HUES48 (cell line): ENCODE data around the gene CYTH2.
"Not testable (repeated sequence)": the region's sequence is repeated elsewhere in the genome, so short reads cannot be mapped to it uniquely, and the experiment has no call there.

ENCODE experiments used
- H3K27ac ChIP-seq: one replicate; pipeline ENCODE4 v1.7.0; 2013; ENCODE audit warnings: low read depth, low read length, inconsistent platforms
- H3K27me3 ChIP-seq: 2 replicates; pipeline ENCODE4 v1.6.1; 2013; ENCODE audit warnings: mild to moderate bottlenecking, low read length; ENCODE audit not compliant: control insufficient read depth, insufficient read depth
- H3K36me3 ChIP-seq: 2 replicates; pipeline ENCODE4 v1.6.1; 2013; ENCODE audit warnings: low read length; ENCODE audit not compliant: control insufficient read depth, insufficient read depth
- H3K4me1 ChIP-seq: 2 replicates; pipeline ENCODE4 v1.6.1; 2013; ENCODE audit warnings: mild to moderate bottlenecking, low read length; ENCODE audit not compliant: control insufficient read depth, insufficient read depth
- H3K4me3 ChIP-seq: 2 replicates; pipeline ENCODE4 v1.5.1; 2013; ENCODE audit warnings: mild to moderate bottlenecking, low read depth, low read length
- H3K9ac ChIP-seq: 2 replicates; pipeline ENCODE4 v1.6.1; 2013; ENCODE audit warnings: mild to moderate bottlenecking, low read depth, low read length, moderate library complexity
- H3K9me3 ChIP-seq: 2 replicates; pipeline ENCODE4 v1.6.1; 2013; ENCODE audit warnings: low read length; ENCODE audit not compliant: control insufficient read depth, insufficient read depth

Gene CYTH2

DNA sequence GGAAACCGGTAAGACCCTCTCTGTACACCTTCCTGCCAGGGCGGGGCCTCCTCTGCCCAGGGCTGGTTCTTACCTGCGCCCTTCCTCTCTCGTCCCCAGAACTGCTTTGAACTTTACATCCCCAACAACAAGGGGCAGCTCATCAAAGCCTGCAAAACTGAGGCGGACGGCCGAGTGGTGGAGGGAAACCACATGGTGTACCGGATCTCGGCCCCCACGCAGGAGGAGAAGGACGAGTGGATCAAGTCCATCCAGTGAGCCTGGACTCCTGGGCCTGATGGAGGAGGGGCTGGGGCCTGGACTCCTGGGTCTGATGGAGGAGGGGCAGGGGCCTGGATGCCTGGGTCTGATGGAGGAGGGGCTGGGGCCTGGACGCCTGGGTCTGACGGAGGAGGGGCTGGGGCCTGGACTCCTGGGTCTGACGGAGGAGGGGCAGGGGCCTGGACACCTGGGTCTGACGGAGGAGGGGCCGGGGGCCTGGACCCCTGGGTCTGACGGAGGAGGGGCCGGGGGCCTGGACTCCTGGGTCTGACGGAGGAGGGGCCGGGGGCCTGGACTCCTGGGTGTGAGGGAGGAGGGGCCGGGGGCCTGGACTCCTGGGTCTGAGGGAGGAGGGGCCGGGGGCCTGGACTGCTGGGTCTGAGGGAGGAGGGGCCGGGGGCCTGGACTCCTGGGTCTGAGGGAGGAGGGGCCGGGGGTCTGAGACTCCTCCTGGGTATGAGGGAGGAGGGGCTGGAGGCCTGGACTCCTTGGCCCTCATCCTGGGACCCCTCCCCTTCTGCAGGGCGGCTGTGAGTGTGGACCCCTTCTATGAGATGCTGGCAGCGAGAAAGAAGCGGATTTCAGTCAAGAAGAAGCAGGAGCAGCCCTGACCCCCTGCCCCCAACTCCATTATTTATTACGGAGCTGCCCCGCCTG is 9.4 kb downstream of the CYTH2 start:
- Histone ChIP-seq H3K36me3 (peaks cover 41% of the 10 kb centered on the region), H3K27ac (no peak overlapping the region), H3K9ac (no peak overlapping the region), H3K27me3 (no peaks in the 10 kb centered on the region), H3K9me3 (no peaks in the 10 kb centered on the region), H3K4me3 (no peak overlapping the region), H3K4me1 (peaks cover 5% of the 10 kb centered on the region; the same call in 1 of the 2 replicates)

DNA sequence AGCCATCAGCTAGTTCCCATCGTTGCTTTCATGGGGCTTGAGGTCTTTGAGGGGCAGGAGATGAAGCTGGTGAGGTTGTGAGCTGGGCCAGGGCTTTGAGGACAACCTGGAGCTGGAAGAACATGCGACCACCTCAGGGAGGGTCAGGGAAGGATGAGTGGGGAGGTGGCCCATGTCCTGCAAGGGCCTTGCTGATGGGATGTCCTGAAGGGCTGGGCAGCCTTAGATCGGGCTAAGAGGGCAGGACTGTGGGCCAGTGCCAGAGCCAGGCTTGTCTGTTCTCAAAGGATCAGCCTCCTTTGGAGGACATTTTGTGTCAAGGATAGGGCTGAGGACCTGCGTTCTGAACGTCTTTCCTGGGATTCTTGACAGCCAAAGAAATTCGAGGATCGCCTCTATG is 10.5 kb downstream of the CYTH2 start:
- H3K27me3 ChIP-seq: no peaks in the 10 kb centered on the region
- no peak overlapping the region for H3K4me3 ChIP-seq
- H3K27ac ChIP-seq: no peak overlapping the region
- no peak overlapping the region for H3K9ac ChIP-seq
- H3K4me1 ChIP-seq: peaks cover 5% of the 10 kb centered on the region; the same call in 1 of the 2 replicates
- H3K9me3 ChIP-seq: no peaks in the 10 kb centered on the region
- H3K36me3 ChIP-seq: peaks cover 30% of the 10 kb centered on the region

DNA sequence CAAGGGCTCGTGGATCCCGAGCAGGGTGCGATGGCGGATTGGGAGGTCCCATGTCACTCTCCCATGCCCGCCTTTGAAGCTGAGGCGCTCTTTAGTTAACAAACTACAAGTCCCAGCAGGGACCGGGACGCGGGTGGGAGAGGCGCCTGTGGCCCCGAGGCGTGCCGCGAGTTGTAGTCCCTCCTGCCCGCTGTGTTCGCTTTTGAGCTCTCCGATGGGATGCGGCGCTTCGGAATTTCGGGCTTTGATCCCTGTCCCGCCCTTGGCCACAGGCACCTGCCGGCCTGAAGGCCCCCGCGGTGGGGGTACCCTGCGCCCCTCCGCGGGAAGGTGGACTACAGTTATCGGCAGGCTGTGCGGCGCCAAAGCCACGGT is 11.0 kb downstream of the CYTH2 start:
- peaks cover 5% of the 10 kb centered on the region; the same call in 1 of the 2 replicates for H3K4me1 ChIP-seq
- peak overlapping the region; percentile 68 for H3K4me3 ChIP-seq
- H3K36me3 ChIP-seq: peaks cover 25% of the 10 kb centered on the region
- peak overlapping the region; percentile 67 for H3K9ac ChIP-seq
- H3K27me3 ChIP-seq: no peaks in the 10 kb centered on the region
- no peaks in the 10 kb centered on the region for H3K9me3 ChIP-seq
- no peak overlapping the region for H3K27ac ChIP-seq

DNA sequence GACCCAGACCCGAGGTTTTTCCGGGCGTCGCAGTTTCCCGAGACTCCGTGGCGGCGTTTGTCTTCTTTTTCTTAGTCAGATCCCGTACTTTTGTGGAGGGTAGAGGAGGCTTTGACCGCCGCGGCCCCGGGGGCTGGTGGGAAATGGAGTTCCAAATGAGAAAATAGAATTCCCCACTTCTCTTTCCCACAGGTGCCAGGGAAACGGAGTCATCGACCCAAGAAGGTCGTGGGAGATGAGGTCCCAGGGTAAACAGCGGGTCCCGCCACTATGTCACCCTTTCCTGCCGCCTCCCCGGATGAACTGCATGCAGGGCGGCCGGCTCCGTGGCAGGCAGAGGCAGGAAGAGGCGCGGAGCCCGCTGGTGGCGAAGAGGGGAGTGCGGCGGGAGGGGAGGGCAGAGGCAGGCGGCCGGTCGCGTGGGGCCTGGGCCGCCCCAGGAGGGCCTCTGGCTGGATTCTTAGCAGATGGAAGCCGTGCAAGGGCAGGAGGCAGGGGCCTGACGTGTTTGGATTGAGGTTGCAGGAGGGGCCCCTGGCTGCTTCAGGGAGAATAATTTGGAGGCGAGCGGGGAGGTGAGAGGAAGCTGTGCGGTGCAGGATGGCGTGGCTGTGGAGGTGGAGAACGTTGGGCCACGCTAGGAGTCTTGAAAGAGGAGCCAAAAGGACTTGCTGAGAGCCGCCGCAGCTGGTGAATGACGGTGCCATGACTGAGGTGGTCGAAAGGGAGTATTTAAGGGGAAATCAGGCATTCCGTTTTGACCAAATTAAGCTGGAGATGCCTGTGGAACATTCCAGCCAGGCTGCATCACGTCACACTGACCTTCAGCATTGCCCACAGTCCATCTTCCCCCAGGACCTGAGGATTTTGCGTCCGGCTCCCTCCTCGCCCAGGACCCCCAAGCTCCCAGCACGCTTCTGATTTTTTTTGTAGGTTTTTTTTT is 11.7 kb downstream of the CYTH2 start:
- Histone ChIP-seq H3K4me3 (peak overlapping the region; percentile 68), H3K4me1 (peaks cover 5% of the 10 kb centered on the region; the same call in 1 of the 2 replicates), H3K27ac (no peak overlapping the region), H3K27me3 (no peaks in the 10 kb centered on the region), H3K9ac (peak overlapping the region; percentile 67), H3K9me3 (no peaks in the 10 kb centered on the region), H3K36me3 (peaks cover 19% of the 10 kb centered on the region)

DNA sequence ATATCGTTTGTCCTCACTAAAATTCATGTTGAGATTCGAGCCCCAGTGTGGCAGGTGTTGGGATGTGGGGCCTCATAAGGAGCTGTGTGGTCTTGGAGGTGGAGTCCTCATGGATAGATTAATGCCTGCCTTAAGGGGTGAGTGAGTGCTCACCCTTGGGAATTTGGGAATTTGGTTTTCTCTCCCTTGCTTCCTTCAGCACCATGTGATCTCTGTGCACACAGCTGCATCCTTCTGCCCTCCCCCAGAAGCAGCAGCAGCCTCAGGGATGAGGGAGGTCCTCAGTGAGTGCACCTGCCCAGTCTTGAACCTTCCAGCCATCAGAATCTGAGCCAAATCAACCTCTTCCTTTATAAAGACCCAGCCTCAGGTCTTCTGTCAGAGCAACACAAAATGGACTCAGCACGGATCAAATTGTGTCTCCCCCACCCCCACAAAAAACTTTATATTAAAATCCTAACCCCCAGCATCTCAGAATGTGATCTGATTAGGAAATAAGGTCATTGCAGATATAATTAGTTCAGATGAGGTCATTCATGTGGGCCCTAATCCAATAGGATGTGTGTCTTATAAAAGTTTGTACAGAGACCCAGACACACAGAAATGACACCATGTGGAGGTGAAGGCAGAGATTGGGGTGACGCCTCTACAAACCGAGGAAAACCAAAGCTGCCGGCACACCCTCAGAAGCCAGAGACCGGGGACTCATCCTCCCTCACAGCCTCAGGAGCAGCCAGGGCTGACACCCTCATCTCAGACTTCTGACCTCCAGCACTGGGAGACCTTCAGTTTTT is 12.9 kb downstream of the CYTH2 start:
- no peaks in the 10 kb centered on the region for H3K27me3 ChIP-seq
- peaks cover 5% of the 10 kb centered on the region; the same call in 1 of the 2 replicates for H3K4me1 ChIP-seq
- H3K27ac ChIP-seq: no peak overlapping the region
- H3K9me3 ChIP-seq: no peaks in the 10 kb centered on the region
- H3K4me3 ChIP-seq: no peak overlapping the region
- no peak overlapping the region for H3K9ac ChIP-seq
- peaks cover 10% of the 10 kb centered on the region for H3K36me3 ChIP-seq

DNA sequence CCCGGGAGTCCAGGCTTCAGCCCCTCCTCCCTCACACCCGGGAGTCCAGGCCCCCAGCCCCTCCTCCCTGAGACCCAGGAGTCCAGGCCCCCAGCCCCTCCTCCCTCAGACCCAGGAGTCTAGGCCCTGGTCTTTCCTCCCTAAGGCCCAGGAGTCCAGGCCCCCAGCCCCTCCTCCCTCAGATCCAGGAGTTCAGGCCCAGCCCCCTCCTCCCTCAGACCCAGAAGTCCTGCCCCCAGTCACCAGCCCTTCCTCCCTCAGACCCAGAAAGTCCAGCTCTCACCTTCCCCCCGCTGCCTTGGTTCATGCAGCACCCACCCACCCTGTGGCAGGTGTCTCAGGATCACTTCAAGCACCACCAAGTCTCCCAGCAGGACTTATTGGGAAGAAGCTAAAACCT is 14.1 kb downstream of the CYTH2 start:
- Histone ChIP-seq H3K27ac (no peak overlapping the region), H3K9ac (no peak overlapping the region), H3K4me3 (no peak overlapping the region), H3K27me3 (no peaks in the 10 kb centered on the region), H3K36me3 (peaks cover 8% of the 10 kb centered on the region), H3K9me3 (no peaks in the 10 kb centered on the region), H3K4me1 (peaks cover 5% of the 10 kb centered on the region; the same call in 1 of the 2 replicates)

DNA sequence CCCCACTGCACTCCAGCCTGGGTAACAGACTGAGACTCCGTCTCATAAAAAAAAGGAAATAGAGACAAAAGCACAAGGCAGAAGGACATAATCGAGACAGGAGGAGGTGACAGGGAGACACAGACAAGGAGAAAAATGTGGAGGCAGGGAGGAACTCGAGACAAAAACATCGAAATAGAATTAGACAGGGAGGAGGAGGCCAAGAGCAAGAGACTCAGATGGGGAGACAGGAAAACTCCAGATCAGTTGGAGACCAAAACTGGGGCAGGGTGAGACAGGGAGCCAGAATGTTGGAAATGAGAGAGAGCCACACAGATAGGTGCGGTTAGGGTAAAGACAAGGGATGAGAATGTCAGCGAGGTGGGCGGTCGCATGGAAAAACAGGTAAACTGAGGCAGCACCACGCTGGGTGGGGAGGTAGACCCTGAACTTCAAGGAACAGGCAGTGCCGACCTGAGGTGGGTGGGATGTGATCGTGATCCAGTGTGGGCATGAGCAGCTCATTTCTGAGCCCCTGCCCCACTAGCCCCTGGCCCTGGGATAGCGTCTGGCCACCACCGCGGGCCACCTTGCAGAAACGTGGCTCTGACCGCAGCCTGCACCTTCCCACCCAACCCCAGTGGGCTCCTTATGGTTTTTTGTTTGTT is 15.2 kb downstream of the CYTH2 start:
- H3K27me3 ChIP-seq: no peaks in the 10 kb centered on the region
- 0 out of 2 replicates have a peak, but pooled peaks cover 5% of the 10 kb centered on the region for H3K4me1 ChIP-seq
- no peak overlapping the region for H3K9ac ChIP-seq
- no peak overlapping the region for H3K27ac ChIP-seq
- H3K4me3 ChIP-seq: no peak overlapping the region
- peaks cover 3% of the 10 kb centered on the region for H3K36me3 ChIP-seq
- no peaks in the 10 kb centered on the region for H3K9me3 ChIP-seq

DNA sequence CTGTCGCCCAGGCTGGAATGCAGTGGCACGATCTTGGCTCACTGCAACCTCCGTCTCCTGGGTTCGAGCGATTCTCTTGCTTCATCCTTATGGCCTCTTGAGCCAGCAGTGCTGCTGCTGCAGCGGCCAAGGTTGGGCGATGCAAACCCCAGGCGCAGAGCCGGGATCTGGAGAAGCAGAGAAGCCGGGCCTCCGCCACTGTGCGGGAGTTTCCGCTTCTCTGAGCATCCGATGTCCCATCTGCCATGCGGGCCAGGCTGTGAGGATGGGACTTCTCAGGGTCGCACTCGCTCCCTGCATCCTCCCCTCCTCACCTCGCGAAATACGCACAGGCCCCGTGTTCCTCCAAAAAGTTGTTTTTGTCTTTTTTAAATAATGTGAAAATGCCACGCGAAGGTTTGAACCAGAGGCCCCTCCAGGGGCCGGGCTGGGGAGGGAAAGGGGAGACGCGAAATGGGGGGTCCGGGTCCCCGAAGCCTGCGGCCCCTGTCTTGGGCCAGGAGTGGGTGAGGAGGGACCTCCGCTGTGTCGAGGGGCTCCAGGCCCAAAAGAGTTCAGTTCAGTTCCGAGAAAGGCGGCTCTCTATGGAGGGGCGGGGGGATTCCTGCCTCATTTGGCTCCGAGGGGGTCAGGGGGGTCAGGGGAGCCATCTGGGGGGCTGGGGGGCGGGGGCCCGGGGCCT is 15.9 kb downstream of the CYTH2 start:
- H3K27me3 ChIP-seq: no peaks in the 10 kb centered on the region
- H3K9ac ChIP-seq: no peak overlapping the region
- H3K27ac ChIP-seq: no peak overlapping the region
- H3K4me3 ChIP-seq: no peak overlapping the region
- no peaks in the 10 kb centered on the region for H3K9me3 ChIP-seq
- H3K36me3 ChIP-seq: no peaks in the 10 kb centered on the region
- H3K4me1 ChIP-seq: 0 out of 2 replicates have a peak, but pooled peaks cover 5% of the 10 kb centered on the region

DNA sequence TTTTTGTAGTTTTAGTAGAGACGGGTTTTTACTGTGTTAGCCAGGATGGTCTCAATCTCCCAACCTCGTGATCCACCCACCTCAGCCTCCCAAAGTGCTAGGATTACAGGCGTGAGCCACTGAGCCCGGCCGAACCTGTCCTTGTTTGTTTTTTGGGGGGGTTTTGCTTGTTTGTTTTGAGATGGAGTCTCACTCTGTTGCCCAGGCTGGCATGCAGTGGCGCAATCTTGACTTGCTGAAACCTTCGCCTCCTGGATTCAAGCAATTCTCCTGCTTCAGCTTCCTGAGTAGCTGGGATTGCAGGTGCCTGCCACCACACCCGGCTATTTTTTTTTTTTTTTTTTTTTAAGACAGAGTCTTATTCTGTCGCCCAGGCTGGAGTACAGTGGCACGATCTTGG is 17.5 kb downstream of the CYTH2 start:
- not testable (repeated sequence) for H3K9me3 ChIP-seq, H3K27ac ChIP-seq, H3K4me1 ChIP-seq, H3K4me3 ChIP-seq, H3K36me3 ChIP-seq, H3K27me3 ChIP-seq, H3K9ac ChIP-seq

DNA sequence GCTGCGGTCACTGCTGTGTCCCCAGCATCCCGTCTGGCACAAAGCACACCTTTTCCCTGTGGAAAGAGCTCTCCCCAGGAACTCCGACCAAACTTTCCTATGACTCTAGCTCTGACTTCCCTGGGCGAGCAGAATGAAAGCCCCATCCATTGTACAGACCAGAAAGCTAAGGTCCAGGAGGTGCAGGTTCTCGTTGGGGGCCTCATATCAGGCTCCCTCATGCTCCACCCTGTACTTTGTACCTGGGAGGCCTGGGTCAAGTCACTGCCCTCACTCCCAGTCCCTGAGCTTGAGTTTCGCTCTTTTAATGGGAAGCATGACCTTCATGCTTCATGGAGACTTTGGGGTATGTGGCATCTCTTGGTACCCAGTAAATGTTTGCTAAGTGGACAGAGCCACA is 18.4 kb downstream of the CYTH2 start:
- H3K4me3 ChIP-seq: no peak overlapping the region
- no peaks in the 10 kb centered on the region for H3K9me3 ChIP-seq
- H3K9ac ChIP-seq: no peak overlapping the region
- H3K27ac ChIP-seq: no peak overlapping the region
- H3K4me1 ChIP-seq: peaks cover 15% of the 10 kb centered on the region
- H3K27me3 ChIP-seq: no peaks in the 10 kb centered on the region
- H3K36me3 ChIP-seq: no peaks in the 10 kb centered on the region
